GM19025 (cell line): Measurements from ENCODE around the gene CARF.

Experiments used
- ATAC-seq: cut with Tn5 transposase; IDR thresholded peaks from one replicate; pipeline ENCODE4 v1.9.1; 2021; ENCODE audit warnings: mild to moderate bottlenecking, low read depth, moderate library complexity; ENCODE audit not compliant: unreplicated experiment

Gene CARF

GRCh38 chr2:203018181-203018580 lies 106.1 kb downstream of the CARF start:
- no peak for ATAC-seq

GRCh38 chr2:203019142-203019541 lies 107.1 kb downstream of the CARF start:
- no peak for ATAC-seq

DNA sequence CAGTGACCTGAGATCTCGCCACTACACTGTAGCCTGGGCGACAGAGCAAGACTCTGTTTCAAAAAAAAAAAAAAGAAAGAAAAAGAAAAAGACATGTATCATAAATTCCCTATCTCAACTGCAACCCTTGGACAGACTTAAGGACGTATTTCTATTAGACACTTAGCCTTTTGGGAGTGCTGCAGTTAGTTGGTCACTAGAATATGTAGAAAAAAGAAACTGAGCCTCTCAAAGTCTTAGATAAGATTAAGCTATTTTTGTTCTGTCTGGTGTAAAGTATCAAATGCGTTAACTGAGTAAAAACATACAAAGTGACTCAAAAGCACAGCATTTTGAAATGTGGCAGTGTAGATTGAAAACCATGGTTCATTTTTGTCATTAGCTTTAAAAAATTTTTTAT lies 109.9 kb downstream of the CARF start:
- ATAC-seq = no peak

DNA sequence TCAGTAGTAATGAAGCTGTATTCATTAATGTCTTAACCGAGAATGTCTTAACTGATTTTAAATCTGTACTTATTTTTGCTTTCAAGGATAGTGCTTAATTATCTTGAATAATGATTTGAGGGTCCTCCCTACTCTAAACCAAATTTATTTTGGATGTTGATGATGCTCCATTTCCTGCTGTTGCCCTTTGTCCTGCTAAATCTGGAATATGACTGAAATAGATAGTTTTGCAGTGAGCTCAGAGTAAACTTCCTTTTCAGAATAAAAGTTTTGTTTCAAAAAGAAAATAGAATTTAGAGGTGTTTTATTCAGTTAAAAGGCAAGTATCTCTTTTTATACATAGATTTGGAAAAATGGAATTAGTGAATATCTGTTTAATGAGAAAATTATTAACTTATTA lies 110.7 kb downstream of the CARF start:
- no peak for ATAC-seq

- ATAC-seq = no peak
Measured at GRCh38 chr2:203025592-203025991, 113.5 kb downstream of the CARF start.

GRCh38 chr2:203030545-203030944 lies 118.5 kb downstream of the CARF start:
- no peak for ATAC-seq

- no peak for ATAC-seq
Measured at GRCh38 chr2:203030991-203031390, 118.9 kb downstream of the CARF start.

- ATAC-seq = no peak
Measured at GRCh38 chr2:203033395-203033794, 121.3 kb downstream of the CARF start.

GRCh38 chr2:203035879-203036470 lies 123.9 kb downstream of the CARF start:
- no peak for ATAC-seq
